Breast epithelium (tissue), 4 donors: ENCODE measurements around the gene BRAT1. TPM values are rescaled to one million over a fixed set of nuclear protein-coding genes. Genes with fewer than 3 reads are reported as not detected.

ENCODE experiments used
- DNase-seq, 2 donors: peaks; one replicate each; pipeline ENCODE4 v3.0.0-alpha.2; 2019; ENCODE audit warnings: low spot score in 2 of 2
- H3K27ac ChIP-seq, 2 donors: fragments of 200-600 bp; sonication (generic) in 1 of 2; one replicate each; pipeline ENCODE4 v1.5.1; 2016 to 2019; ENCODE audit warnings: mild to moderate bottlenecking in 1 of 2
- H3K27me3 ChIP-seq, 2 donors: fragments of 200-600 bp; sonication (generic) in 1 of 2; one replicate each; pipeline versions ENCODE4 v1.5.1 to v1.6.0; 2017 to 2019; ENCODE audit warnings: control low read depth in 1 of 2, mild to moderate bottlenecking in 1 of 2
- H3K36me3 ChIP-seq: fragments of 200-600 bp; one replicate; pipeline ENCODE4 v1.5.1; 2019
- H3K4me1 ChIP-seq, 2 donors: fragments of 200-600 bp; sonication (generic); one replicate each; pipeline ENCODE4 v1.5.1; 2016 to 2019; ENCODE audit warnings: control low read depth in 1 of 2
- H3K4me3 ChIP-seq, 3 donors: fragments of 200-600 bp; sonication (generic); 1 replicate in 2 of 3; 2 replicates in 1 of 3; pipeline ENCODE4 v1.5.1; 2016 to 2019; ENCODE audit warnings: mild to moderate bottlenecking in 3 of 3, moderate library complexity in 2 of 3
- H3K9me3 ChIP-seq, 2 donors: fragments of 200-600 bp; sonication (generic) in 1 of 2; one replicate each; pipeline ENCODE4 v1.5.1; 2016 to 2019; ENCODE audit warnings: control low read depth in 1 of 2
- POLR2A ChIP-seq: fragments of 450-650 bp; IDR thresholded peaks from one replicate; pipeline ENCODE4 v1.6.1; 2016; ENCODE audit warnings: antibody characterized with exemption, mild to moderate bottlenecking, moderate library complexity
- POLR2AphosphoS5 ChIP-seq, 3 donors: sonication (generic); formaldehyde crosslinking; IDR thresholded peaks; one replicate each; pipeline ENCODE4 v1.6.1; 2017; ENCODE audit warnings: antibody characterized with exemption in 3 of 3
- intact Hi-C: fragments of 100-400 bp; cut with DNase I; formaldehyde crosslinking; loops from one replicate; pipeline ENCODE4 v1.15.1; 2023; ENCODE audit warnings: low total_unique reads
- total RNA-seq, 3 donors: library from RNA; depleted of rRNA; stranded (reverse); fragments of >200 nt; gene quantifications; one replicate each; pipeline ENCODE4 v1.1.0, GENCODE V29; 2016
- TF ChIP-seq, protein P1 (sequence below), 3 donors: fragments of 450-650 bp; IDR thresholded peaks; one replicate each; pipeline ENCODE4 v1.5.1; 2016 to 2017; ENCODE audit warnings: antibody characterized with exemption in 3 of 3, mild to moderate bottlenecking in 3 of 3, moderate library complexity in 3 of 3

BRAT1 gene
- total RNA-seq, 3 donors from 2014 or later = 20.8 to 36.4 (median 28.4) TPM

DNA sequence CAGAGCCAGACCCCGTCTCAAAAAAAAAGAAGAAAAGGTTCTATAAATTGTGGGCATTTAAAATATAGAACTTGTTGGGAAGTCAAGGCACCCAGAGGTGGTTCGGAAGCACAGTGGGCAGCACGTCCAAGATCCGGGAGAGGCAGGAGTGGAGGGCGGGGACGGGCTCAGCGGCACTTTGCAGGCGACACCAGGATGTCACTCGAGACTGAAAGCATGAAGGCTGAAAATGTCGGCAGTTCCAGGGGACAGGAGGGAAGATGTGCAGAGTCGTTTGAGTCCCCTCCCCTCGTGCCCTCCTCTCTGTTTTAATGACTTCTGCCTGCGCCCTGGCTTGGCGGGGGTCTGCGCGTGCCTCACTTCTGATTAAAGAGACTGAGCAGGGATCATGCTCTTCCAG is 34.0 kb upstream of the BRAT1 start:
- intact Hi-C loops = no loop called here
- H3K36me3 ChIP-seq = no peaks in the 10 kb centered on the region

DNA sequence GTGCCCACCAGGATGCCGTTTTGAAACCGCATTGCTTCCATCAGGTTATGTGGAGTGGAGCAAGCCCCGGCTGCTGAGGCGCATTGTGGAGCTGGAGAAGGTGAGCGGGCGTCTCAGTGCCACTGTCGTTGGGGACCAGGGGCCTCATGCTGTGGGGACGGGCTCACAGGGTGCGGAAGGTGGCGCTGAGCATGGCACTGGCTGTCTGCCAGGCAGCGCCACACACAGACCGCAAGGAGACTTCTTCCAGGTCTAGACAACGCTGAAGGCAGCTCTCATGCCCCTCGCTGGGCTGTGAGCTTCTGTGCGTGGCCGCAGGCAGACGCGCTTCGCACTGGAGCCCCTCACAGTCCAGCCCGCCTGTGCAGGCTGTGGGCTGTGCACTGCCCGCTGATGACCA is 32.5 kb upstream of the BRAT1 start:
- Histone ChIP-seq H3K4me1 (no peaks in the 10 kb centered on the region), H3K36me3 (no peaks in the 10 kb centered on the region), H3K27ac (no peak overlapping the region), H3K4me3 (no peak overlapping the region), H3K9me3 (no peaks in the 10 kb centered on the region), H3K27me3 (no peaks in the 10 kb centered on the region)
- no peak for DNase-seq
- TF ChIP-seq POLR2AphosphoS5 (IDR thresholded peaks at IDR 0.05) = no peak
- no peak for TF ChIP-seq POLR2A
- TF ChIP-seq, protein P1, sequence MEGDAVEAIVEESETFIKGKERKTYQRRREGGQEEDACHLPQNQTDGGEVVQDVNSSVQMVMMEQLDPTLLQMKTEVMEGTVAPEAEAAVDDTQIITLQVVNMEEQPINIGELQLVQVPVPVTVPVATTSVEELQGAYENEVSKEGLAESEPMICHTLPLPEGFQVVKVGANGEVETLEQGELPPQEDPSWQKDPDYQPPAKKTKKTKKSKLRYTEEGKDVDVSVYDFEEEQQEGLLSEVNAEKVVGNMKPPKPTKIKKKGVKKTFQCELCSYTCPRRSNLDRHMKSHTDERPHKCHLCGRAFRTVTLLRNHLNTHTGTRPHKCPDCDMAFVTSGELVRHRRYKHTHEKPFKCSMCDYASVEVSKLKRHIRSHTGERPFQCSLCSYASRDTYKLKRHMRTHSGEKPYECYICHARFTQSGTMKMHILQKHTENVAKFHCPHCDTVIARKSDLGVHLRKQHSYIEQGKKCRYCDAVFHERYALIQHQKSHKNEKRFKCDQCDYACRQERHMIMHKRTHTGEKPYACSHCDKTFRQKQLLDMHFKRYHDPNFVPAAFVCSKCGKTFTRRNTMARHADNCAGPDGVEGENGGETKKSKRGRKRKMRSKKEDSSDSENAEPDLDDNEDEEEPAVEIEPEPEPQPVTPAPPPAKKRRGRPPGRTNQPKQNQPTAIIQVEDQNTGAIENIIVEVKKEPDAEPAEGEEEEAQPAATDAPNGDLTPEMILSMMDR (IDR thresholded peaks at IDR 0.05) = no peak
- intact Hi-C loops = no loop called here

More for the DNA sequence above, 34.0 kb upstream of the BRAT1 start:
- H3K27ac ChIP-seq = no peak overlapping the region
- H3K4me1 ChIP-seq = no peaks in the 10 kb centered on the region
- no peaks in the 10 kb centered on the region for H3K9me3 ChIP-seq
- TF ChIP-seq, protein P1 (IDR thresholded peaks at IDR 0.05) = no peak
- TF ChIP-seq POLR2A (no peak), POLR2AphosphoS5 (IDR thresholded peaks at IDR 0.05) (no peak)
- H3K27me3 ChIP-seq = no peaks in the 10 kb centered on the region
- H3K4me3 ChIP-seq = no peak overlapping the region
- DNase-seq = no peak

DNA sequence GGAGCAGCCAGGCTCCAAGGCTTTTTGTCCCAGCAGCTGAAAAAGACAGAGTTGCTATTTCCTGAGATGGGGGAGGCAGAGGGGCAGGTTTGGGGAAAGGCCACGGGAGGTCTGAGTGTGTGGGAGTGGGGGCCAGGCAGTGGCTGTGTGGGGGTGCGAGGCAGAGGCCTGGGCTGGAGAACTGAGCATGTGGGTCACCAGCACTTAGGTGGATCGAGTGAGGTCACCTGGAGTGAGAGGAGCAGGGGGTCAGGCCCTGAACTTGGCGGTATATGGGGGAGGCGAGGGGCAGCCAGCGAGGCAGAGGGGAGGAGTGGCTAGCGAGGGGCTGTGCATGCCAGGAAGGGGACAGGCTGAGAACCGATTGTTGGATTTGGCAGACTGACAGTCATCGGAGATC is 31.8 kb upstream of the BRAT1 start:
- Histone ChIP-seq H3K9me3 (no peaks in the 10 kb centered on the region), H3K4me1 (no peaks in the 10 kb centered on the region), H3K27ac (no peak overlapping the region), H3K4me3 (no peak overlapping the region), H3K36me3 (no peaks in the 10 kb centered on the region), H3K27me3 (no peaks in the 10 kb centered on the region)
- intact Hi-C loops = no loop called here
- TF ChIP-seq, protein P1 (IDR thresholded peaks at IDR 0.05) = no peak
- TF ChIP-seq POLR2AphosphoS5 (IDR thresholded peaks at IDR 0.05) (no peak), POLR2A (no peak)
- DNase-seq = no peak

DNA sequence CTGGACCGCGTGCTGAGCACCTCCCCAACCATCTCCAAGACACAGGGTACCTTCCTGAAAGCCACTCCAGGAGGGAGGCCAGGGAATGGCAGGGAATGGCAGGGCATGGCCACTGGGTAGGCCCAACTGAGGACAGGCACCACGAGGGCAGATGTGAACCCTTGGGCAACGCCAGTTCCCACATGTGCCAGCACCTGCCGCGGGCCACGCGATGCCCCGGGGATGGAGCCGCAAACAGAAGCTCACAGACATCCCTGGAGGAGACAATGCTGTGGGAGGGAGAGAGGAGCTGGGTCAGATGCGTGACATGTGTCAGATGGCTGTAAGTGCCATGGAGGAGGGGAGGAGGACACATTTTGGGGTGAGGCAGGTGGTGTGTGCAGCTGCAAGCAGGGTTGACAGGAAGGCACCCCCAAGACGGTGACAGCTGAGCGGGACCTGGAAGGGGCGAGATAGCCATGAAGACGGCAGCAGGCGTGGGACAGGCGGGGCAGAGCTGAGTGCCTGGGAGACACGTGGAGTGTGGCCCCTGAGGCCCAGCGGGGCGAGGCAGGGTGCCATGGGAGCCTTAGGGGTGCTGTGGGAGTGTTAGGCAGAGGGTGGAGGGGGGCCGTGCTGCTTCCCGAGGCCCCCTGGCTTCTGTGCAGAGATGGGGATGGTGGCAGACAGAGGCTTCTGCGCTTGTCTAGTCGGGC is 31.1 kb upstream of the BRAT1 start:
- Histone ChIP-seq H3K27ac (no peak overlapping the region), H3K9me3 (no peaks in the 10 kb centered on the region), H3K4me3 (no peak overlapping the region), H3K4me1 (no peaks in the 10 kb centered on the region), H3K36me3 (no peaks in the 10 kb centered on the region), H3K27me3 (no peaks in the 10 kb centered on the region)
- TF ChIP-seq POLR2A = no peak
- TF ChIP-seq, protein P1 (IDR thresholded peaks at IDR 0.05) = no peak
- TF ChIP-seq POLR2AphosphoS5 (IDR thresholded peaks at IDR 0.05) = no peak
- DNase-seq = no peak
- intact Hi-C loops = no loop called here

DNA sequence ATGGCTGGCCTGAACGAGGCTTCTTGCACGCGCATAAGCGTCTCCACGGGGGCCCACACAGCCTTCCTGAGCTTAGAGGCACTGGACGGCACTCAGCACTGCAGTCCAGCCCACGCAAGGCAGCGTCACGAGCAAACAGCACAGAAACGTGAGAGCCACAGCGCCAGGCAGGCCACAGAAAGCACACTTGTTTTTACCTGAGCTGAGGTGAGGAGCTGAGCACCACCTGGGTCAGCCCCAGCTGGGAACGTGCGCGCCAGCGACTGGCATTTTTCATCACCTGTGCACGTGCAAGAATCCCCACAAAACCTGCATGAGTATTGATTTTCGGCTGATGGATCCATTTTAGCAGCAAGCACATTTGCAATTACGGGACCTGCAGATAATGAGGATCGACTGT is 30.1 kb upstream of the BRAT1 start:
- TF ChIP-seq, protein P1 (IDR thresholded peaks at IDR 0.05) = no peak
- TF ChIP-seq POLR2A = no peak
- TF ChIP-seq POLR2AphosphoS5 (IDR thresholded peaks at IDR 0.05) = no peak
- H3K4me3 ChIP-seq = no peak overlapping the region
- no peaks in the 10 kb centered on the region for H3K27me3 ChIP-seq
- no peak overlapping the region for H3K27ac ChIP-seq
- H3K9me3 ChIP-seq = no peaks in the 10 kb centered on the region
- no peak for DNase-seq
- intact Hi-C loops = no loop called here
- H3K4me1 ChIP-seq = no peaks in the 10 kb centered on the region
- H3K36me3 ChIP-seq = no peaks in the 10 kb centered on the region
